Liver (tissue), 3 donors: ENCODE data around the gene TRIOBP.

ENCODE experiments used
- ATF3 ChIP-seq: IDR thresholded peaks from 2 replicates; pipeline ENCODE4 v1.6.1; 2016; ENCODE audit warnings: antibody characterized with exemption
- CTCF ChIP-seq: fragments of 150-350 bp; IDR thresholded peaks from 2 replicates; pipeline ENCODE4 v1.5.1; 2017; ENCODE audit warnings: improper control_type of control experiment, low read depth, low read length; ENCODE audit not compliant: missing input control
- HNF4A ChIP-seq, 2 donors: conservative IDR thresholded peaks; 2 replicates each; pipeline ENCODE4 v1.6.1; 2016; ENCODE audit warnings: antibody characterized with exemption in 2 of 2, mild to moderate bottlenecking in 2 of 2
- MAX ChIP-seq: IDR thresholded peaks from 2 replicates; pipeline ENCODE4 v1.6.1; 2016; ENCODE audit warnings: antibody characterized with exemption
- TAF1 ChIP-seq: conservative IDR thresholded peaks from 2 replicates; pipeline ENCODE4 v1.6.1; 2016; ENCODE audit warnings: antibody characterized with exemption, mild to moderate bottlenecking
- donor health status: healthy.
- donor health status: healthy.

- TF ChIP-seq MAX (no peak), HNF4A (conservative IDR thresholded peaks at IDR 0.05) (no peak), CTCF (no peak), TAF1 (no peak), ATF3 (no peak)
Measured at GRCh38 chr22:37764622-37765021, 67.8 kb downstream of the TRIOBP start.
